ENCODE measurements around the gene MTHFD1L.

GRCh38 chr6:151056230-151056907 is 190.9 kb downstream of the MTHFD1L start:
- TF ChIP-seq, protein P1, sequence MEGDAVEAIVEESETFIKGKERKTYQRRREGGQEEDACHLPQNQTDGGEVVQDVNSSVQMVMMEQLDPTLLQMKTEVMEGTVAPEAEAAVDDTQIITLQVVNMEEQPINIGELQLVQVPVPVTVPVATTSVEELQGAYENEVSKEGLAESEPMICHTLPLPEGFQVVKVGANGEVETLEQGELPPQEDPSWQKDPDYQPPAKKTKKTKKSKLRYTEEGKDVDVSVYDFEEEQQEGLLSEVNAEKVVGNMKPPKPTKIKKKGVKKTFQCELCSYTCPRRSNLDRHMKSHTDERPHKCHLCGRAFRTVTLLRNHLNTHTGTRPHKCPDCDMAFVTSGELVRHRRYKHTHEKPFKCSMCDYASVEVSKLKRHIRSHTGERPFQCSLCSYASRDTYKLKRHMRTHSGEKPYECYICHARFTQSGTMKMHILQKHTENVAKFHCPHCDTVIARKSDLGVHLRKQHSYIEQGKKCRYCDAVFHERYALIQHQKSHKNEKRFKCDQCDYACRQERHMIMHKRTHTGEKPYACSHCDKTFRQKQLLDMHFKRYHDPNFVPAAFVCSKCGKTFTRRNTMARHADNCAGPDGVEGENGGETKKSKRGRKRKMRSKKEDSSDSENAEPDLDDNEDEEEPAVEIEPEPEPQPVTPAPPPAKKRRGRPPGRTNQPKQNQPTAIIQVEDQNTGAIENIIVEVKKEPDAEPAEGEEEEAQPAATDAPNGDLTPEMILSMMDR (IDR thresholded peaks at IDR 0.05; ENCODE audit: low read depth, low read length, poor library complexity, severe bottlenecking): no peak
- no peak for TF ChIP-seq EZH2phosphoT487 (IDR thresholded peaks at IDR 0.05; ENCODE audit: borderline replicate concordance, low read length)

All from DOHH2 (cell line).